ACHN (cell line): ENCODE measurements around the gene OR1I1.
"Not testable (repeated sequence)": the region's sequence is repeated elsewhere in the genome, so short reads cannot be mapped to it uniquely, and the experiment has no call there.

Source experiments
- DNase-seq: peaks from one replicate; pipeline ENCODE4 v3.0.0-alpha.2; 2015
- in situ Hi-C: cut with HindIII; loops from 2 replicates; pipeline ENCODE4 v1.10.0; 2017; ENCODE audit warnings: low sequenced_read_pairs, low pct_ligation_motif_present, low pct_unique_long_range_greater_than_20kb

OR1I1 gene

GRCh38 chr19:15093001-15093400, 11.0 kb downstream of the OR1I1 start:
- in situ Hi-C loops, result no loop called here
- DNase-seq, result no peak

- in situ Hi-C loops, result no loop called here
- DNase-seq, result no peak
These were observed 14.2 kb downstream of the OR1I1 start for GRCh38 chr19:15096223-15096622.

- DNase-seq, in situ Hi-C loops: not testable (repeated sequence)
These were observed 16.0 kb downstream of the OR1I1 start for GRCh38 chr19:15097980-15098379.

GRCh38 chr19:15098460-15098859, 16.4 kb downstream of the OR1I1 start:
- in situ Hi-C loops, result no loop called here
- DNase-seq, result no peak

- in situ Hi-C loops, result no loop called here
- no peak for DNase-seq
These were observed 17.1 kb downstream of the OR1I1 start for GRCh38 chr19:15099017-15099582.

- in situ Hi-C loops, result no loop called here
- DNase-seq, result peak; percentile 41
These were observed 19.6 kb downstream of the OR1I1 start for GRCh38 chr19:15101479-15102082.

GRCh38 chr19:15104003-15104402, 22.0 kb downstream of the OR1I1 start:
- in situ Hi-C loops, result no loop called here
- DNase-seq, result no peak

GRCh38 chr19:15104411-15104810, 22.4 kb downstream of the OR1I1 start:
- no peak for DNase-seq
- in situ Hi-C loops, result no loop called here

GRCh38 chr19:15105044-15105443, 23.0 kb downstream of the OR1I1 start:
- in situ Hi-C loops, result no loop called here
- DNase-seq, result no peak

GRCh38 chr19:15107061-15108010, 25.3 kb downstream of the OR1I1 start, which contains the start of gene SYDE1:
Gene SYDE1, plus strand, starts transcription at chr19:15107401. Its CDS starts 33 bp downstream, at chr19:15107434.
- peak; percentile 71 for DNase-seq
- in situ Hi-C loops, result no loop called here

GRCh38 chr19:15108145-15108844, 26.3 kb downstream of the OR1I1 start:
- in situ Hi-C loops, result no loop called here
- no peak for DNase-seq

- DNase-seq, result no peak
- in situ Hi-C loops, result no loop called here
These were observed 27.1 kb downstream of the OR1I1 start for GRCh38 chr19:15108845-15109767.

- DNase-seq, result no peak
- in situ Hi-C loops, result no loop called here
These were observed 27.9 kb downstream of the OR1I1 start for GRCh38 chr19:15109768-15110417.

- DNase-seq, result no peak
- in situ Hi-C loops, result no loop called here
These were observed 28.4 kb downstream of the OR1I1 start for GRCh38 chr19:15110418-15110815.

GRCh38 chr19:15111758-15112157, 29.7 kb downstream of the OR1I1 start:
- in situ Hi-C loops, result no loop called here
- DNase-seq, result no peak

GRCh38 chr19:15112385-15112784, 30.4 kb downstream of the OR1I1 start:
- in situ Hi-C loops, result no loop called here
- no peak for DNase-seq
